HG02571 (cell line): ENCODE data around the gene CAMK2A.

Source experiments
- ATAC-seq: cut with Tn5 transposase; IDR thresholded peaks from one replicate; pipeline ENCODE4 v1.9.1; 2021; ENCODE audit warnings: mild to moderate bottlenecking, moderate library complexity; ENCODE audit not compliant: unreplicated experiment

CAMK2A gene

DNA sequence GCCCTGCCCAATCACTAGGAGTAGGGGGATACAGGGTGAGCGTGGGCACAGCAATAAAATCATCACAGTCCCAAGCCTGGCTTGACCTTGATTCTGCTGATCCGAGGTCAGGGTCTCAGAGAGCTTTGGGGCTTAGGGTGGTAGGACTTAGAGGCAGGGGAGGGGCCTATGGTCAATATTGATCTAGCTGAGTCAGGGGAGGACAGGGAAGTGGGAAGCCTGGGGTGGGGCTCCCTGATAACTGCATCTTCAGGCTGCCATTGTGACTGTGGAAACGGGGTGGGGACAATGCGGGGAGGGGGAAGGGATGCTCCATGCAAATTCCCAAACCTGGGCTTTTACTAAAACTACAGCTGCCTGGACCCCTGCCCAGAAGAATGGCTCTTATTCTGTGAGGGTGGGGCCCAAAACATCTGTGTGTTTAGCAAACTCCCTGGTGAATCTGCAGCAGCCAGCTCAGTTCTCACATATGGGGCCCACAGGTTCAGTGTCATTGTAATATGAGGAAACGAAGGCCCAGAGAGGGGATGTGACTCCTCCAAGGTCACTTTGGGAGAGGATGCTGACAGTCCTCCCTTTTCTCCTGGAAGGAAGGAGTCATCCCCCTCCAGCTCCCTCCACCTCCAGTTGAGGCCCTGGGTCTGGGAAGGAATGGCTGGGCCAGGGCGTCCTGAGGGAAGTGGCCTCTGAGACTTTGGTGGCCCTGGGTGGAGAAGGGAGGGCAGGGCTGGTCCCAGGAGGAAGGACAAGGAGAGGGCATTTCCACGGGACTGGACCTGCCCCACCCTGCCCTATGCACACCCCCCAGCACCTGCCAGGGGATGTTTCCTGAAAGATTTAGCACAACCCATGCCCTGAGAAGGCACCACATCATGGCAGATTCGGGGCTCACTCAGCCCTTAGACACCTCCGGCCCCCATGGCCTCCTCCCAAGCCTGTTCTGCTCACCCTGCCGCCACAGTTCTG is 73.3 kb downstream of the CAMK2A start:
- no peak for ATAC-seq

DNA sequence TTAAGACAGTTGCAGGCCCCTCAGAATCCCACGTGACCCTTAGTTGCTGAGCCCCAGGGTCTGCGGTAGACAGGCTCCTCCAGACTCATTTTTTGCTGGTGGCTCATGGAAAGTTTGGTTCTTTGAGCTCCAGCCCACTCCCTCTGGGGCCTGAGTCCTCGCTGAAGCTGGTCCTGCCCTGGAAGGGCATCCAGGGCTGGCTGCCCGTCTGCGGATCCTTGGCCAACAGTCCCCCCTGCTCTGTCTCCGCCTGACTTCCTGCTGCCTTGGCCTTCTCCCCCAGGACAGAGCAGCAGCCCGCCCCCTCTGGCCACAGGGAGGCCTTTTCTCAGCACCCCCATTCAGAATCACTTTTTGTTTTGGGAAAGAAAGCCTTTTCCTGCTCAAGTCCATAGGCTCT is 75.3 kb downstream of the CAMK2A start:
- ATAC-seq, result no peak

DNA sequence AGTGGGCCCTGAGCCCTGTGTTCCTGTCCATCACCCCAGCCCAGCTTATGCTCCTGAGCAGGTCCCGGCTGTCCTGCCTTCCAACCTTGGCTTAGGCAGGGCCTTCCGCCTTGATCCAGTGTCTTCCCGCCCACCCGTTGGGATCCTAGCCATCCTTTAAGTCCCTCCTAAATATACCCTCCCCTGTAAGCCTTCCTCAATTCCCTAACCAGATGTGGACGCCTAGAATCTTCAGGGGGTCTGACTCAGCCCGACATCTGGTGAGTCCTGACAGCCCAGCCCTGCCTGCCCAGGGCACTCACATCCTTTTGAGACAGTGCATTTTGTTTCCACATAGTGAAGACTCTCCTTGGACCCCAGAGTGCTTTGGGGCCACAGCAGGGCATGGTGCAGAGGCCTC is 76.0 kb downstream of the CAMK2A start:
- no peak for ATAC-seq

DNA sequence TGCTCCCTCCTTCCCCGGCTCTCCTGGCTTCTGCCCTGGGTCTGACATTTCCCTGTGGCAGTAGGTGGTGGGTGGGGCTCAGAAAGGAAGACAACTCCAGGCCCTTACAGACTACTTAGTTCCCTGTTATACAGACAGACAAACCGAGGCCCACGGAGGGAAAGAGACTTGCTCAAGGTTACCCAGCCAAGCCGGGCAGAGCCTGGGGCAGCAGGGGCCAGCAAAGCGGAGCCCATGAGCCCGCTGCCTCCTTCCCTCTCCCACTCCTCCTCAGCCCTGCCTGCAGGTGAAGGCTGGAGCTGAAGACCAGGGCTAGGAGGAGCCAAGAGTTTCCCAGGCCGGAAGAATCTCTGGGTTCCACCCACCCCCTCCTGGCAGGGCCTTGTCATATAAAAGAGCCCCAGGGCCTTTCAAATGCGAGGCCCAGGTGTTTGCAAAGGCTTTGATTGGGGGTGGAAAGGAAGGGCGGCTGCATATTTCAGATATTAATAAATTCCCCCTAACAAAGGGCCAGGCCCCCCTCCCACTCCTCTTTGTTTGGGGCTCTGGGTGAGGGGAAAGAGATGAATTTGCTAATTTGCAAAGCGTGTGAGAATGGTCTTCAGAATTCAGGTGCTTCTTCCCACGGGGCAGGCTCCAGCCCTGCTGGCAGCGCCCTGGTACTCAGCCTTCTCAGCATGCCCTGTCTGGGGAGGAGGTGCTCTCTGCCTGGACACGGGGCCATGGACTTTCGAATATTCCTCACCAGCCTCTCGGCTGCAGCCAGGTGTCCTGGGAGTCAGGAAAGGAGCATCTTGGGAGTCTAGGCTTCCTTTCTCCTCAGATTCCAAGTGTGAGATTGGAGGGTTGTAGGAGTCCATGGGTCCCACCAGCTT is 78.2 kb downstream of the CAMK2A start:
- ATAC-seq, result no peak

DNA sequence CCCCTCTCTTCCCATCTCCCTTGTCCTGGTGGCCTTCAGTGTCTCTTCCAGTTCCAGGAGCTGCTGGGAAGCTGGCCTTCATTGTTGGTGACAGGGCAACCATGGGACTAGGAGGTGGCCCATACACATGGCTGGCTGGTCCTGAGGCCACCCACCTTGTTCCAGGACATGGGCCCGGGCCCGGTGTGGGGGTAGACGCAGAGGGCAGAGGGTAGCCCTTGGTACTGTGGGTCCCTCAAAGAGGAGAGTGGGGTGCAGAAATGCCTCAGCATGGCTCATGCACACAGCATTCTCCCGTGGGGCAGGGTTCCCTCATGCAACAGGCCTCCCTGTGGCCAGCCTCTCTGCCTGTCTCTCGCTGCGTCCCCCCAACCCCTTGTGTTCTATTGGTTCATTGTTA is 78.9 kb downstream of the CAMK2A start:
- ATAC-seq, result no peak

DNA sequence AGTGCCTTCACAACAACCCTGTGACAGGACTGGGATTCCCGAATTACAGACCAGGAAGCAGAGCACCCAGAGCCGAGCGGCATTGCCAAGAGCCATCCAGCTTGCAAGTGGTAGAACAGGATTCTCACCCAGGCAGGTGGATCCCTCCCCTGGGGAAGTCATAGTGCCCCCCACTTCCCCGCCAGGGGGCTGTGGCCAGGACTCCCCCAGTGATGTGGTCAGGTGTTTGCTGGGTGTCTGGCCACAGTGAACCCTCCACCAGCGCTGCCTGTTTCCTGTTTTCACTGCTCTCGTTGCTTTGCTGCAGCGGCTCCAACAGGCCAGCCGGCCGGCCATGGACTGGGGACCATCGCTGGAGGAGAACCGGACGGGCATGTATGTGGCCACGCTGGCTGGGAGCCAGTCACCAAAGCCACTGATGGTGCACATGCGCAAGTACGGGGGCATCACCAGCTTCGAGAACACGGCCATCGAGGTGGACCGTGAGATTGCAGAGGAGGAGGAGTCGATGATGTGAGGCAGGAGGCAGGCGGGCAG is 80.4 kb downstream of the CAMK2A start:
- ATAC-seq, result no peak

DNA sequence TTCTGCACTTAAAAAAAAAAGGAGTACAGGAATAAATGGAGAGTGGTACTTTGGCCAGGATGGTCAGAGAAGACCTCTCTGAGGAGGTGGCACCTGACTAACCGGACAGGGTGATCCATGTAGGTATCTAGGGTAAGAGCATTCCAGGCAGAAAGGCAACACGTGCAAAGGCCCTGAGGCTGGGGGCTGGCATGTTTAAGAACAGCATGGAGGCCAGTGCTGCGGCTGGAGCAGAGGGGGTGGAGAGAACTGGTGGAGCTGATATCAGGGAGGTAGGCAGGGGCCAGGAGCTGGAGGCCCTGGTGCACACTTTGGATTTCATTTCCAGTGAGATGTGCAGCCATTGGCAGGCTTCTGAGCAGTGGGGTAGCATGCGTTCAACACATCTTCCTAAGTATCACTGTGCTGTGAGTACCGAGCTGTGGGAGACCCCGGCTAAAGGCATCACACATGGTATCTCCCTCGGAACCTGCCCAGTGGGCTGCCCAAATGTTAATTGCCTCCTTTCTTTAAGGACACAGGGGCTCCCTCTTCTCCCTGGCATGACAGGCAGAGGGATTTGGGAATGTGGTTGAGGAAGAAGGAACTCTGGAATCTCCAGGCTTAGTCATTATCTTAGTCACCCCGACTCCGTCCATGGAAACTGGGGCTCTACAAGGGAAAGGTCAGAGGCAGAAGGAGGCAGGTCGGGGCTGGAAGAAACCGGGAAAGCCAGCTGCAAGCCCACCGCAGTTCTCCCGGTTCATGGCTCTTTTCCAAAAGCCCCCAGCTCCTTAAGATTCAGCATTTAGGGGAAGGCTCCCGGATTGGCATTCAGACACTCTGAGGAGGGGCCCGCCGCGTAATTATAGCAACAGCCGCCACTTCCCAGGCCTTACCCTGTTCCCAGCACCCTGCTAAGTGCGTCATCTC is 81.1 kb downstream of the CAMK2A start:
- ATAC-seq, result no peak

DNA sequence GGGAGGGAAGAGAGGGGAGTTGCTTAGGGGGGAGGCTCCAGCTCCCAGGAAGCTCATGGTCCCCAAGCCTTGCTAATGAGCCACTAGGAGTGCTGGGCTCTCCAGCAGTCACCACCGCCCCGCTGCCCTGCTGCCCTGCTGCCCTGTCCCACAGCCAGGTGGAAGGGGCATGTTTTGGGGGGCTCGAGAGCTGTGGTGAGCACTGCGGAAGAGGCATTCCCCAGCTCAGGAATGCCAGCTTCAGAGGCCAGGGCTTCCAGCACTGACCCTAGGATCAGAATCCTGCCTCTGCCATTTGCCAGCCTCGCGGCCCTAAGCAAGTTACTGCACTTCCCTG is 82.8 kb downstream of the CAMK2A start:
- no peak for ATAC-seq

DNA sequence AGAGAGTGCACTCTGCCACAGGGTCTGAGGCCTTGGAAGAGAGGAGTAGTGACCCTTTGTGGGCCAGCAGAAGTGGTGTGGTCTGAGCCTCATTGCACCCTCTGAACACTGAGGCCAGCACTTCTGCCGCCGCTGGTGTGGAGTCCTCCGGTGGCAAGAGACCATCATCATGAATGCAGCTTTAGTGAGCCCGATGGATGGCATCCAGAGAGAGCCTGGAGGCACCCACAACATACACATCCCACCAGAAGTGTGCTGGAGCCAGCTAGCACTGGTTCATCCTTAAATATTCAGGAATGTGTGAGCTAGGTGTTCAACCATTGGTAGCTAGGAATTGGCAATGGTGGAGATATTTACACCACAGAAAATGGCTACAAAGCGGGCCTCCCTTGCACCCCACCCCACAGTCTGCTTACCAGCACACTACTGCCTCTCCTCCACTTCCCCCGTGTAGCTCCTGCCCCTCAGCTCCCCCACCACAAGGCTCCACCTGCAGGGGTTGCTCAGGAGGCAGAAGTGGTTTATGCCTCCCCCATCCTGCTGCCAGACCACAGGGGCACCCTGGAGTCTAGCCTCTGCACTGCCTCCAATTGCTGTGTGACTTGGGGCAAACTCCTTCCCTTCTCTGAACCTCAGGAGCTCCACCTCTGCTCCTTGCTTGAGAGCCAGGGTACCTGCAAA is 83.3 kb downstream of the CAMK2A start:
- ATAC-seq, result no peak

DNA sequence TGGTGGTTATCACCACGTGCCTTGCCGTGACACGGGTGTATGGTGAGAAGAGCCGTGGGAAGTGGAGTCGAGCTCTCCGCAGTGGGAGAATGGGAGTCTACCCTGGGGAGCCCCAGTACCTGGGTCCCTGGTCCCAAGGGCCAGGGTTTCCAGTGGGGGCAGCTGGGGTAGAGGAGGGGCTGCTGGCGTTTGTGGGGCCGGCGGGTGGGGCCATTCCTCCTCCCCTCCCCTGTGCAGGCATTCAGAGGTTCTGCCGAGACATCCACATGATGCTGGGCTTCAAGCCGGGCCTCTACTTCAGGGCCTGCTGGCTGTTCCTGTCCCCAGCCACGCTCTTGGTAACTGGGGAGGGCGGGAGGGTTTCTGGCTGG is 85.0 kb downstream of the CAMK2A start:
- no peak for ATAC-seq

DNA sequence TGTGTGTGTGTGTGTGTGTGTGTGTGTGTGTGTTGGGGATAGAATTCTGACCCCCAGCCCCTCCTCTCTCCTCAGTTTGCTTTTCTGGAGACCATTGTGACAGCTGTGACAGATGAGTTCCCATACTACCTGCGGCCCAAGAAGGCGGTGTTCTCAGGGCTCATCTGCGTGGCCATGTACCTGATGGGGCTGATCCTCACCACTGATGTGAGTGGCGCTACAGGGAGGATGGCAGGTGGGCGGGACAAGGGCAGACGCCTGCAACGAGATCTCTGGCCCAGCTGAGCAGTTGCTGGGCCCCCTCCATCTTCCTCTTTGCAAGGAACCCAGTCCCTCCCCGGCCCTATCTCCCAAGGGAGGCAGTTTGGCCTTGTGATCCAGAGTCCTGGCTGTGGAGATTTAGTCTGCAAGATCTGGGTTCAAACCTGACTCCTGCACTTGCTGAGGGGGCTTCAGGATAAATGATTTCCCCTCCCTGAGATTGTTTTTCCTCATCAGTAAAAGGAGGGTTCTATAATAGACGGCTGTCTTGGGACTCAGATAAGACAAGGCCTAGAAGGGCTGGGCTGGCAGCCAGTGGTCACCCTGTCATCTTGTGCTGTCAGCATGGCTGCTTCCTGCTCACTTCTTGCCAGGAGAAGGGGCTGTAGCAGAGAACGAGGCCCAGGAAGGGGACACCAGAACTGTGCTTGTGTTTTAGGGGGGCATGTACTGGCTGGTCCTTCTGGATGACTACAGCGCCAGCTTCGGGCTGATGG is 85.6 kb downstream of the CAMK2A start:
- no peak for ATAC-seq

DNA sequence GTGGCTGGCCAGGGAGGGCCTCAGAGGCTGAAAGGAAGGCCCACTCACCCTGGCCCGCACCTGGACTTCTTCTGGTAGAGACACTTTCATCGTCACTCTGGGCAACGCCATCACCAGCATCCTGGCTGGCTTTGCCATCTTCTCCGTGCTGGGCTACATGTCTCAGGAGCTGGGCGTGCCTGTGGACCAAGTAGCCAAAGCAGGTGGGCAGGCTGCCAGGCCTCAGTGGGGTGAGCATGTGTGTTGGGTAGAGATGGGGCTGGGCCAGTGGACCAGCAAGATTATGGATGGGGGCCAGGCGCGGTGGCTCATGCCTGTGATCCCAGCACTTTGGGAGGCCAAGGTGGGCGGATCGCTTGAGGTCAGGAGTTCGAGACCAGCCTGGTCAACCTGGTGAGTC is 87.1 kb downstream of the CAMK2A start:
- no peak for ATAC-seq

DNA sequence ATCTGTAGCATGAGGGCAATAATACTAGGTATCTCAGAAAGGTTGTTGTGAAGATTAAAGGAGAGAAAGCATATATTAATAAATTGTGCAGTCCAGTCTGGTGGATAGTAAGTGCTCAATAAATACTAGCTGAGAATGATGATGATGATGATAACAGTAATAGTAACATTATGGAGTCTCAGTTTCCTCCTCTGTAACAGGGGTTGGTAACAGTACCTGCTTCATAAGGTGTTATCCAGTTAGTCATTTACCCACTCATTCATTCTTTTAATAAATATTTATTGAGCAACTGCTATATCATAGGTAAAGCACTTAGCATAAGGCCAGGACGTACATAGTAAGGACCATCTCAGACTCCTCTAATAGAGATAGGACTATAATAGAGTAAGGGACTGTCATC is 92.1 kb downstream of the CAMK2A start:
- no peak for ATAC-seq

DNA sequence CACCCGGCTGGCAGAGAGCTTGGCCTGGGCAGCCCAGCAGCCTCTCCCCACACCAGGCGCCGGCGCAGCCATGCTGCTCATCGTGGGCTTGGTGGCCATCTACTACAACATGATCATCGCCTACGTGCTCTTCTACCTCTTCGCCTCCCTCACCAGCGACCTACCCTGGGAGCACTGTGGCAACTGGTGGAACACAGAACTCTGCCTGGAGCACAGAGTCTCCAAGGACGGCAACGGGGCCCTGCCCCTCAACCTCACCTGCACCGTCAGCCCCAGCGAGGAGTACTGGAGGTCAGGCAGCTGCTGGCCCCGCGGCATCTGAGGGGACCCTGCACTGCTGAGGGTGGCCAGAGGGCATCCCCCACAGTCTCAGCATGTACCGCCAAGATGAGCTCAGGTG is 92.6 kb downstream of the CAMK2A start:
- ATAC-seq, result no peak

DNA sequence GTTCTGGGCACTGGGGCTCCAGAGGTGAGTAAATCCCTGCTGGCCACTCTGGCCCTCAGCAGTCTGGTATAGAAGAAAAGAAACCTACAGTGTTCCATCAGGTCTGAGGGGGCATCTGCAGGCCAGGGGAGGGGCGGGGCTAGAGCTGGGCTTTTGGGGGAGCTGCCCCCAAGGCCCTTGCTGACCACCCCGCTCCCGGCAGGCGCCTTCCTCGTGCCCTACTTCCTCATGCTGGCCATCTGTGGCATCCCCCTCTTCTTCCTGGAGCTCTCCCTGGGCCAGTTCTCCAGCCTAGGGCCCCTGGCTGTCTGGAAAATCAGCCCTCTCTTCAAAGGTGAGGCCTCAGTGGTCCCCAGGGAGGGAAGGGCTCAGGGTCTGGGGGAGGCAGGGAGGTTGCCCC is 93.1 kb downstream of the CAMK2A start:
- no peak for ATAC-seq

DNA sequence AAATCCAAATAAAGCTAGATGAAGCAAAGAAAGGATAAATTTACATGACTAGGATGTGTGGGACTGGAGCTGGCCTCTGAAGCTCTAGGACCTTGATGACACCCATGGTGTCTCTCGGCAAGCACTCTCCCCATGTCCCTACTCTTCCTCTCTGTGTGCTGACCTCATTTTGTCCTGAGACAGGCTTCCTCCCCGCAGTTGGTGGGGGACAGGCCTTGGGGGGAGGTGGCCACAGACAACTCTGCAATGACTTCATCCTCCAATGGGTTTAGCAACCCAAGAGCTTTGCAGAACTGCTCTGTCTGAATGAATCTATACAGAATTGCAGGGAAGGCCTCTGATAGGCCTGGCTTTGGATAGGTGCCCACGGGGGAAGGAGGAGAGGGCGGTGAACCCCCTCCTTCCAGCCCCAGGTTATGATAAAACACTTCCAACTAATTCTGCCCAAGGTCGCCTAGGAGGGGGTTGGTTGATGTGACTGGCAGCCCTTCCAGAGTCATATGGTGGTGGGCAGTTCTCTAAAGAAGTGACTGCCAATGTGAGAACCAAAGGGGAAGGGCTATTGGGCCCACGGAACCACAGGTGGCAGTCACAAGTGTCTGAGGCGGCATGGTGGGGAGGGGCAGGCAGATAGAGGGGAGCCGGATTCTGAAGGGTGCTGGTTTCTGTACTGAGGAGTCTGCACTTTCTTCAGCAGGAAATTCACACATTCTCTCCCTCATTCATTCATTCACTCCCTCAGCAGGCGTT is 93.7 kb downstream of the CAMK2A start:
- ATAC-seq, result no peak

DNA sequence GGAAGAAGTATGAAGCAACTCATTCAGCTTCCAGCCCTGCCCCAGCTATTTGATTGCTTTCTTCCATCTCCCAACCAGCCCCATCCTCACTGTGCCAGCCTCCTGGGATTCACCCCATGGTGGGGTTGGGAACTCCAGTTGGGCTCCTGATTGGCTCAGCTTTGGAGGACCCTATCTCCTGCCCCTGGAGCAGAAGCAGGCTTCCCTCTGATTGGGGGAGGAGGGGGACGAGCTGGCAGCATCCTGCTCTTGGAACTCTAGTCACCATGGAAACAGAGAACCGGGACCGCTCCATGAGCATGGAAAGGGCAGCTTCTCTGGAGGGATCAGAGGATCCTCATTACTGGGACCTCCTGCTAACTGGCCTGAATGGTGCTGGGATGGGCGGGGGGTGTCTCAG is 97.1 kb downstream of the CAMK2A start:
- no peak for ATAC-seq

DNA sequence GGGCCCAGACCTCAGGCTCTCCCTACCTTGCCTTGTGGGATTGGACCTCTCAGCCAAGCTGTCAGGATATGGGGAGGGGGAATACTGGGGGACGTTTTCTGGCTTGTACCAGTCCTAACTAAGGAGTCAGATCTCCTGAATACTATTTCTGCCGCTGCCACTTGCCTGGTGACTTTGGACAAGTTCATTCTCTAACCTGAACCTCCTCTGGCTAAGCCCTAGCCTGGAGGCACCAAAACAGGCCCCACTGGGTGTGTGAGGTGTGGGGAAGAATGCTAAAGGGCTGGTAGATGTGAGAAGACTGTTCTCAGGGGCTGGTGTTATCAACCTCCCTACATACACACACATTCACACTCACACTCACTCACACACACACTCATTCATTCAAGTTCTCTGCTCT is 98.6 kb downstream of the CAMK2A start:
- no peak for ATAC-seq

DNA sequence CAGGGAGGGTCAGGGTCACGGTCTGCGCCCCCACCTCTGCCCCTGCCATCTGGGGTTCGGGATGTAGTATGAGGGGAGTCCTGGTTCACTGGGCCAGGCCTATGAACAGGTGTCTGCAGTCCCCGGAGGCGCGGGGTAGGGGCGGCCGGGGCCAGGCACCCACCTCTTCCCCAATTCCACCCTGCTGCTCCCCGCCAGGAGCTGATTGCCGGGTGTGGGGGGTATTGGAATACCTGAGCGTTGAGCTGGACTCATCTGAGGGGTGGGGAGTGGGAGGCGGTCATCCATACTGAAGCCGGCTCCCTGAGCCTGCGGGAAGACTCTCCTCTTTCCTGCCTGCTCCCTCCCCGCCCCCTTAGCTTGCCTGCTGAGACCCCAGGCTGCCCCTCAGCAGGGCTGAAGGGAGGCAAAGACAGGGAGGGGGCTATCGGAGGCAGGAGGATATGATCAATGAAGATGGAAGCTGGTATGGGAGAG is 99.0 kb downstream of the CAMK2A start:
- no peak for ATAC-seq
